IMR-90 (cell line): ENCODE results near the gene SCYGR4. TPM values are rescaled to one million over a fixed set of nuclear protein-coding genes. Genes with fewer than 3 reads are reported as not detected.

Experiments
- ATAC-seq: fragments of 200-7000 bp; cut with Tn5 transposase; 2 replicates; pipeline ENCODE4 v1.9.1; 2020; ENCODE audit warnings: low read depth, mild to moderate bottlenecking, moderate library complexity
- BruUV-seq: library from RNA; stranded (reverse); fragments of 400-500 nt; replicated peaks from 2 replicates; lab custom pipeline; 2021; lab: Mats Ljungman, UMichigan
- CTCF ChIA-PET: fragments of 300-600 bp; formaldehyde crosslinking; extraction: SDS; loops from one replicate; lab custom pipeline; 2021; ENCODE audit warnings: antibody characterized with exemption; lab: Yijun Ruan, JAX
- POLR2A ChIA-PET: fragments of 300-600 bp; sonication (Branson Sonifier 250); formaldehyde crosslinking; loops from one replicate; lab custom pipeline; 2022; ENCODE audit warnings: antibody characterized with exemption; ENCODE audit not compliant: unreplicated experiment; lab: Charles Lee
- DNase-seq: peaks from one replicate; pipeline ENCODE4 v3.0.0; 2013
- H2AFZ ChIP-seq: replicated peaks from 2 replicates; pipeline ENCODE3; 2013; ENCODE audit warnings: low read length, mild to moderate bottlenecking; ENCODE audit not compliant: poor library complexity
- H2AK5ac ChIP-seq: 2 replicates; pipeline ENCODE4 v1.6.1; 2013; ENCODE audit warnings: low read depth, low read length, inconsistent platforms
- H2AK9ac ChIP-seq: replicated peaks from 2 replicates; pipeline ENCODE3; 2013; ENCODE audit warnings: mild to moderate bottlenecking, low read depth, low read length, moderate library complexity; ENCODE audit not compliant: poor library complexity
- H2BK120ac ChIP-seq: 2 replicates; pipeline ENCODE4 v1.6.1; 2013; ENCODE audit warnings: low read depth, low read length, inconsistent platforms
- H2BK15ac ChIP-seq: 3 replicates; pipeline ENCODE4 v1.6.1; 2013; ENCODE audit warnings: low read depth, low read length, inconsistent platforms
- H2BK20ac ChIP-seq: 2 replicates; pipeline ENCODE4 v1.6.1; 2013; ENCODE audit warnings: low read depth, mild to moderate bottlenecking, inconsistent platforms, low read length, moderate library complexity
- H2BK5ac ChIP-seq: 2 replicates; pipeline ENCODE4 v1.6.1; 2013; ENCODE audit warnings: mild to moderate bottlenecking, low read depth, low read length, inconsistent platforms; ENCODE audit not compliant: poor library complexity, severe bottlenecking
- H3K14ac ChIP-seq: replicated peaks from 2 replicates; pipeline ENCODE4 v1.6.1; 2013; ENCODE audit warnings: low read depth, low read length, inconsistent platforms
- H3K18ac ChIP-seq: 2 replicates; pipeline ENCODE4 v1.6.1; 2013; ENCODE audit warnings: low read depth, low read length, control low read depth
- H3K23ac ChIP-seq: 2 replicates; pipeline ENCODE4 v1.6.1; 2013; ENCODE audit warnings: low read depth, low read length, inconsistent platforms
- H3K27ac ChIP-seq: 2 replicates; pipeline ENCODE4 v1.5.1; 2013; ENCODE audit warnings: mild to moderate bottlenecking, control low read depth, low read length; ENCODE audit not compliant: insufficient read depth
- H3K27me3 ChIP-seq: 2 replicates; pipeline ENCODE4 v1.6.1; 2013; ENCODE audit warnings: low read length; ENCODE audit not compliant: control insufficient read depth, insufficient read depth
- H3K36me3 ChIP-seq: 2 replicates; pipeline ENCODE4 v1.6.1; 2013; ENCODE audit warnings: low read length, mixed read lengths; ENCODE audit not compliant: control insufficient read depth, insufficient read depth
- H3K4ac ChIP-seq: 2 replicates; pipeline ENCODE4 v1.6.1; 2013; ENCODE audit warnings: low read depth, low read length, inconsistent platforms
- H3K4me1 ChIP-seq: 2 replicates; pipeline ENCODE4 v1.6.1; 2013; ENCODE audit warnings: low read length, mixed read lengths; ENCODE audit not compliant: control insufficient read depth, insufficient read depth
- H3K4me2 ChIP-seq: 2 replicates; pipeline ENCODE4 v1.6.1; 2013; ENCODE audit warnings: low read depth, mild to moderate bottlenecking, control low read depth, low read length, moderate library complexity
- H3K4me3 ChIP-seq: 2 replicates; pipeline ENCODE4 v1.5.1; 2013; ENCODE audit warnings: low read depth, mild to moderate bottlenecking, control low read depth, low read length, moderate library complexity; ENCODE audit not compliant: insufficient read depth
- H3K56ac ChIP-seq: 2 replicates; pipeline ENCODE4 v1.6.1; 2013; ENCODE audit warnings: low read length, inconsistent platforms; ENCODE audit not compliant: insufficient read depth; ENCODE audit errors: extremely low read depth
- H3K79me1 ChIP-seq, 2 experiments: 2 replicates each; pipeline ENCODE4 v1.6.1; 2013; ENCODE audit warnings: low read length in 2 of 2, inconsistent platforms in 1 of 2, low read depth in 1 of 2
- H3K9ac ChIP-seq: 2 replicates; pipeline ENCODE4 v1.6.1; 2013; ENCODE audit warnings: low read depth, low read length, control low read depth
- H3K9me1 ChIP-seq: 2 replicates; pipeline ENCODE4 v1.6.1; 2013; ENCODE audit warnings: low read length, inconsistent platforms; ENCODE audit not compliant: insufficient read depth
- H3K9me3 ChIP-seq: 2 replicates; pipeline ENCODE4 v1.6.1; 2013; ENCODE audit warnings: low read length; ENCODE audit not compliant: control insufficient read depth, insufficient read depth
- H4K20me1 ChIP-seq: 2 replicates; pipeline ENCODE4 v1.6.1; 2013; ENCODE audit warnings: low read length, inconsistent platforms; ENCODE audit not compliant: insufficient read depth
- H4K5ac ChIP-seq: 2 replicates; pipeline ENCODE4 v1.6.1; 2013; ENCODE audit warnings: mild to moderate bottlenecking, low read depth, low read length, control low read depth
- H4K8ac ChIP-seq, 2 experiments: 2 replicates each; pipeline ENCODE4 v1.6.1; 2013; ENCODE audit warnings: low read depth in 2 of 2, low read length in 2 of 2, control low read depth in 1 of 2, inconsistent platforms in 1 of 2
- H4K91ac ChIP-seq: 2 replicates; pipeline ENCODE4 v1.6.1; 2013; ENCODE audit warnings: low read depth, low read length, inconsistent platforms; ENCODE audit not compliant: insufficient read depth
- BHLHE40 ChIP-seq: fragments of 150-350 bp; IDR thresholded peaks from 2 replicates; pipeline ENCODE4 v1.6.1; 2016; ENCODE audit warnings: mild to moderate bottlenecking, low read depth, low read length
- FOS ChIP-seq: fragments of 150-350 bp; IDR thresholded peaks from 2 replicates; pipeline ENCODE4 v1.6.1; 2016; ENCODE audit warnings: low read depth, low read length
- MAZ ChIP-seq: IDR thresholded peaks from 2 replicates; pipeline ENCODE4 v1.6.1; 2012; ENCODE audit warnings: low read depth, mild to moderate bottlenecking, low read length, improper control_type of control experiment, moderate library complexity, borderline replicate concordance
- POLR2A ChIP-seq: IDR thresholded peaks from 2 replicates; pipeline ENCODE4 v1.6.1; 2012; ENCODE audit warnings: mild to moderate bottlenecking, low read depth, low read length
- WGBS, 2 experiments: methylation state at CpG; one replicate each; pipeline versions ENCODE4 v1.1.5 to v1.1.7; 2013; ENCODE audit warnings: missing lambda C conversion rate in 2 of 2; ENCODE audit not compliant: insufficient read length in 1 of 2; ENCODE audit errors: extremely low coverage in 2 of 2; 5-methylcytosine and 5-hydroxymethylcytosine counted together
- dilution Hi-C: fragments of 300-500 bp; cut with HindIII; formaldehyde crosslinking; loops from one replicate; pipeline ENCODE4 v1.14.3; 2018; ENCODE audit warnings: low sequenced_read_pairs; ENCODE audit not compliant: unreplicated experiment
- in situ Hi-C: fragments of 300-500 bp; cut with MboI; formaldehyde crosslinking; loops from 3 replicates; pipeline ENCODE4 v1.14.3; 2019; ENCODE audit warnings: low sequenced_read_pairs, inconsistent platforms, mixed read lengths
- intact Hi-C: fragments of 100-400 bp; cut with micrococcal nuclease; formaldehyde crosslinking; loops from 2 replicates; pipeline ENCODE4 v1.10.0; 2022
- polyA plus RNA-seq, 3 experiments: library from polyadenylated mRNA; depleted of rRNA; stranded (reverse); fragments of >200 nt; gene quantifications; 2 replicates each; pipeline ENCODE4 v1.2.3, GENCODE V29; 2012; ENCODE audit warnings: low replicate concordance in 1 of 3
- total RNA-seq: library from RNA; depleted of rRNA; stranded (reverse); fragments of >200 nt; gene quantifications from 2 replicates; pipeline ENCODE4 v1.2.3, GENCODE V29; 2012
- TF ChIP-seq, protein P1 (sequence below): fragments of 150-350 bp; IDR thresholded peaks from 2 replicates; pipeline ENCODE4 v1.6.1; 2016; ENCODE audit warnings: low read depth, mild to moderate bottlenecking, low read length, moderate library complexity, borderline replicate concordance

The SCYGR4 gene
- total and polyA plus RNA-seq, 2 of the 4 experiments (the other 2 are of a cell fraction): not detected

DNA sequence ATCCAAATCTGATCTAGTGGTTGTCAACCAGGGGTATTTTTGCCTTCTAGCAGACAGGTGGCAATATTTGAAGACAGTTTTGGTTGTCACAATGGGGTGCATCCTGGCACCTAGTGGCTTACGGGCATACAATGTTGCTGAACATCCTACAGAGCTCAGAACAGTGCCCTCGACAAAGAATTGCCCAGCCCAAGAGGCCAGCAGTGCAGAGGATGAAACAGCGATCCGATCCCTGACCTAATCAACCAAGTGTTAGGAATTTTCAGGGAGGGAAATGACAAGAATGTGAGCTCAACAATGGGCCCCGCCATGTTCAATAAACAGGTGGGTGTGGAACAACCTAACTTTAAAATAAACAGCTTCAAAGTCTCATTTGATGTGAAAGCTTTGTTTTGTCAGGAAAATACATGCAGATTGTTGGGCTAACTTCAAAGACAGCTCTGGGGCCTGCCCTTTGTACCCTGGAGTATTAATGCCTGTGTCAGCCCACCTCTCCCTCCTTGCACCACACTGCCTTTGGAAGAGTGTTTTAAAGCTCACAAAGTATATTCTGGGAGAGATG is 26.8 kb downstream of the SCYGR4 start:
- no peaks in the 10 kb centered on the region for H3K4me1 ChIP-seq
- TF ChIP-seq MAZ (no peak), FOS (no peak), BHLHE40 (no peak), POLR2A (no peak)
- TF ChIP-seq, protein P1, sequence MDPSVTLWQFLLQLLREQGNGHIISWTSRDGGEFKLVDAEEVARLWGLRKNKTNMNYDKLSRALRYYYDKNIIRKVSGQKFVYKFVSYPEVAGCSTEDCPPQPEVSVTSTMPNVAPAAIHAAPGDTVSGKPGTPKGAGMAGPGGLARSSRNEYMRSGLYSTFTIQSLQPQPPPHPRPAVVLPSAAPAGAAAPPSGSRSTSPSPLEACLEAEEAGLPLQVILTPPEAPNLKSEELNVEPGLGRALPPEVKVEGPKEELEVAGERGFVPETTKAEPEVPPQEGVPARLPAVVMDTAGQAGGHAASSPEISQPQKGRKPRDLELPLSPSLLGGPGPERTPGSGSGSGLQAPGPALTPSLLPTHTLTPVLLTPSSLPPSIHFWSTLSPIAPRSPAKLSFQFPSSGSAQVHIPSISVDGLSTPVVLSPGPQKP: no peak
- no peak overlapping the region for H2BK20ac ChIP-seq
- H3K14ac ChIP-seq: no peak overlapping the region
- no peak overlapping the region for H4K5ac ChIP-seq
- DNase-seq (no peak), ATAC-seq (no peak)
- no peak overlapping the region for H2AK5ac ChIP-seq
- ChIA-PET CTCF (interaction anchor here (1.9 kb wide), 1 partner anchor 14 kb away, joined by 9 read pairs; no protein-coding TSS in a partner anchor), POLR2A (no interaction called here)
- intact Hi-C loops (no loop called here), dilution Hi-C loops (no loop called here), in situ Hi-C loops (no loop called here)
- no peak overlapping the region for H4K91ac ChIP-seq
- H2AFZ ChIP-seq: no peak overlapping the region
- H4K20me1 ChIP-seq: no peaks in the 10 kb centered on the region
- no peaks in the 10 kb centered on the region for H3K36me3 ChIP-seq
- no peak overlapping the region for H4K8ac ChIP-seq
- no peak overlapping the region for H3K4me3 ChIP-seq
- no peak overlapping the region for H3K4ac ChIP-seq
- no peaks in the 10 kb centered on the region for H3K27me3 ChIP-seq
- H3K9me3 ChIP-seq: no peaks in the 10 kb centered on the region
- H3K18ac ChIP-seq: no peak overlapping the region
- H3K9ac ChIP-seq: no peak overlapping the region
- no peak overlapping the region for H3K23ac ChIP-seq
- no peak overlapping the region for H3K4me2 ChIP-seq
- no peaks in the 10 kb centered on the region for H3K79me1 ChIP-seq
- no peak overlapping the region for H2AK9ac ChIP-seq
- WGBS, 2 experiments: 67% methylated on average over 1 of the region's 5 CpGs; no CpG with 5 or more reads in 1 of the 2 experiments
- BruUV-seq: no TSS peak
- no peak overlapping the region for H3K56ac ChIP-seq
- H3K9me1 ChIP-seq: no peaks in the 10 kb centered on the region
- H2BK5ac ChIP-seq: no peak overlapping the region
- H3K27ac ChIP-seq: no peak overlapping the region
- no peak overlapping the region for H2BK120ac ChIP-seq
- no peak overlapping the region for H2BK15ac ChIP-seq
